Endothelial cell of umbilical vein (primary cell): ENCODE data around the gene HIPK4. TPM values are rescaled to one million over a fixed set of nuclear protein-coding genes. Genes with fewer than 3 reads are reported as not detected.

ENCODE experiments used
- BruUV-seq: library from RNA; stranded (reverse); fragments of 400-500 nt; replicated peaks from 2 replicates; lab custom pipeline; 2021; lab: Mats Ljungman, UMichigan
- CTCF ChIA-PET: fragments of 300-600, 350-600 bp; sonication (Branson Sonifier 250); formaldehyde crosslinking; loops from one replicate; lab custom pipeline; 2021; ENCODE audit warnings: antibody characterized with exemption, inconsistent platforms; lab: Charles Lee
- POLR2A ChIA-PET: fragments of 300-600, 350-600 bp; sonication (Branson Sonifier 250); formaldehyde crosslinking; loops from one replicate; lab custom pipeline; 2021; ENCODE audit warnings: antibody characterized with exemption, inconsistent platforms; lab: Charles Lee
- DNase-seq: peaks from one replicate; pipeline ENCODE4 v3.0.0-alpha.2; 2011; ENCODE audit warnings: low read depth, low spot score
- FAIRE-seq: peaks from 2 replicates; lab custom pipeline; 2011; peaks lifted over from hg19 to GRCh38; lab: Jason Lieb, UNC
- H2AFZ ChIP-seq: 2 replicates; pipeline ENCODE4 v1.6.0; 2012; ENCODE audit warnings: low read depth, low read length, control low read depth, inconsistent platforms
- H3K27ac ChIP-seq: 2 replicates; pipeline ENCODE4 v1.5.1; 2011; ENCODE audit warnings: low read depth, mild to moderate bottlenecking, control low read depth, low read length, moderate library complexity; ENCODE audit not compliant: insufficient read depth
- H3K27me3 ChIP-seq, 2 experiments: 2 replicates each; pipeline versions ENCODE4 v1.6.0 to v1.6.1; 2011; ENCODE audit warnings: low read length in 2 of 2, mixed read lengths in 1 of 2; ENCODE audit not compliant: control insufficient read depth in 2 of 2, insufficient read depth in 2 of 2
- H3K36me3 ChIP-seq, 2 experiments: 2 replicates in 1 of 2; 3 replicates in 1 of 2; pipeline ENCODE4 v1.5.1; 2011; ENCODE audit warnings: low read length in 2 of 2, mild to moderate bottlenecking in 1 of 2, moderate library complexity in 1 of 2; ENCODE audit not compliant: control insufficient read depth in 2 of 2, insufficient read depth in 2 of 2; ENCODE audit errors: extremely low read depth in 1 of 2
- H3K4me1 ChIP-seq: 3 replicates; pipeline ENCODE4 v1.5.1; 2011; ENCODE audit warnings: mild to moderate bottlenecking, low read length; ENCODE audit not compliant: control insufficient read depth, insufficient read depth; ENCODE audit errors: extremely low read depth
- H3K4me2 ChIP-seq: 2 replicates; pipeline ENCODE4 v1.6.1; 2011; ENCODE audit warnings: low read length, control low read depth, mixed read lengths; ENCODE audit not compliant: insufficient read depth
- H3K4me3 ChIP-seq, 3 experiments: fragments of 200-600 bp in 1 of 3; sonication (generic), shearing (Covaris generic) in 1 of 3; replicated peaks in 1 of 3; 2 replicates each; pipeline ENCODE4 v1.5.1; 2011 to 2016; ENCODE audit warnings: control low read depth in 3 of 3, low read length in 3 of 3, mild to moderate bottlenecking in 2 of 3, inconsistent platforms in 1 of 3, low read depth in 1 of 3, moderate library complexity in 1 of 3; ENCODE audit not compliant: insufficient read depth in 1 of 3
- H3K79me2 ChIP-seq: 2 replicates; pipeline ENCODE4 v1.6.0; 2012; ENCODE audit warnings: low read length, inconsistent platforms; ENCODE audit not compliant: control insufficient read depth, insufficient read depth
- H3K9ac ChIP-seq: replicated peaks from 2 replicates; pipeline ENCODE3; 2011; ENCODE audit warnings: low read length, control low read depth; ENCODE audit not compliant: insufficient read depth; ENCODE audit errors: extremely low read depth
- H3K9me1 ChIP-seq: replicated peaks from 3 replicates; pipeline ENCODE4 v1.6.0; 2011; ENCODE audit warnings: mild to moderate bottlenecking, low read length; ENCODE audit not compliant: control insufficient read depth, insufficient read depth; ENCODE audit errors: extremely low read depth
- H3K9me3 ChIP-seq: replicated peaks from 2 replicates; pipeline ENCODE4 v1.5.1; 2012; ENCODE audit warnings: low read length, inconsistent platforms; ENCODE audit not compliant: control insufficient read depth, insufficient read depth
- H4K20me1 ChIP-seq: replicated peaks from 2 replicates; pipeline ENCODE3; 2011; ENCODE audit warnings: mild to moderate bottlenecking, low read length; ENCODE audit not compliant: control insufficient read depth, insufficient read depth; ENCODE audit errors: extremely low read depth
- FOS ChIP-seq: IDR thresholded peaks from 2 replicates; pipeline ENCODE4 v1.6.1; 2011; ENCODE audit warnings: mild to moderate bottlenecking, low read length, moderate library complexity, borderline replicate concordance; ENCODE audit not compliant: insufficient read depth
- GATA2 ChIP-seq: IDR thresholded peaks from 2 replicates; pipeline ENCODE4 v1.7.0; 2011; ENCODE audit warnings: low read depth, mild to moderate bottlenecking, moderate library complexity, mixed read lengths, low read length; ENCODE audit not compliant: insufficient read length, insufficient read depth
- JUN ChIP-seq: IDR thresholded peaks from 2 replicates; pipeline ENCODE4 v1.6.1; 2011; ENCODE audit warnings: borderline replicate concordance, low read depth; ENCODE audit not compliant: insufficient read length, insufficient read depth
- MYC ChIP-seq: IDR thresholded peaks from one replicate; pipeline ENCODE4 v1.6.1; 2011; ENCODE audit warnings: mild to moderate bottlenecking, low read depth, low read length
- POLR2A ChIP-seq: IDR thresholded peaks from 2 replicates; pipeline ENCODE4 v1.6.1; 2012; ENCODE audit warnings: low read depth, mild to moderate bottlenecking, control low read depth, low read length
- POLR2AphosphoS5 ChIP-seq: IDR thresholded peaks from 2 replicates; pipeline ENCODE4 v1.6.1; 2012; ENCODE audit warnings: low read depth, mild to moderate bottlenecking, control low read depth, low read length, moderate library complexity; ENCODE audit not compliant: insufficient read depth
- dilution Hi-C: fragments of 300-500 bp; cut with MboI; formaldehyde crosslinking; loops from one replicate; pipeline ENCODE4 v1.15.0; 2019; ENCODE audit warnings: low sequenced_read_pairs; ENCODE audit not compliant: extremely low pct_ligation_motif_present
- intact Hi-C: fragments of 100-400 bp; cut with micrococcal nuclease; formaldehyde crosslinking; loops from one replicate; pipeline ENCODE4 v1.10.0; 2022
- polyA plus RNA-seq, 4 experiments: library from polyadenylated mRNA; depleted of rRNA in 3 of 4; stranded (reverse) in 3 of 4; unstranded in 1 of 4; fragments of >200 nt; gene quantifications; 2 replicates each; pipeline versions ENCODE4 v1.2.1 to v1.2.3, GENCODE V29; 2011 to 2012; ENCODE audit warnings: missing spikeins in 1 of 4
- total RNA-seq: library from RNA; stranded (reverse); gene quantifications from 2 replicates; pipeline ENCODE4 v1.2.3, GENCODE V29; 2021
- TF ChIP-seq, protein P1 (sequence below), 2 donors: IDR thresholded peaks; 1 replicate in 1 of 2; 2 replicates in 1 of 2; pipeline ENCODE4 v1.5.1; 2011; ENCODE audit warnings: low read length in 2 of 2, mild to moderate bottlenecking in 2 of 2, moderate library complexity in 2 of 2, control low read depth in 1 of 2, inconsistent platforms in 1 of 2, low read depth in 1 of 2; ENCODE audit not compliant: insufficient read depth in 1 of 2; ENCODE audit errors: extremely low read depth in 1 of 2

Gene HIPK4
- total and polyA plus RNA-seq, 2 donors (not counting 3 experiments of a cell fraction or from before 2014, with no cell fraction given): 0.12 TPM; not detected in 1

DNA sequence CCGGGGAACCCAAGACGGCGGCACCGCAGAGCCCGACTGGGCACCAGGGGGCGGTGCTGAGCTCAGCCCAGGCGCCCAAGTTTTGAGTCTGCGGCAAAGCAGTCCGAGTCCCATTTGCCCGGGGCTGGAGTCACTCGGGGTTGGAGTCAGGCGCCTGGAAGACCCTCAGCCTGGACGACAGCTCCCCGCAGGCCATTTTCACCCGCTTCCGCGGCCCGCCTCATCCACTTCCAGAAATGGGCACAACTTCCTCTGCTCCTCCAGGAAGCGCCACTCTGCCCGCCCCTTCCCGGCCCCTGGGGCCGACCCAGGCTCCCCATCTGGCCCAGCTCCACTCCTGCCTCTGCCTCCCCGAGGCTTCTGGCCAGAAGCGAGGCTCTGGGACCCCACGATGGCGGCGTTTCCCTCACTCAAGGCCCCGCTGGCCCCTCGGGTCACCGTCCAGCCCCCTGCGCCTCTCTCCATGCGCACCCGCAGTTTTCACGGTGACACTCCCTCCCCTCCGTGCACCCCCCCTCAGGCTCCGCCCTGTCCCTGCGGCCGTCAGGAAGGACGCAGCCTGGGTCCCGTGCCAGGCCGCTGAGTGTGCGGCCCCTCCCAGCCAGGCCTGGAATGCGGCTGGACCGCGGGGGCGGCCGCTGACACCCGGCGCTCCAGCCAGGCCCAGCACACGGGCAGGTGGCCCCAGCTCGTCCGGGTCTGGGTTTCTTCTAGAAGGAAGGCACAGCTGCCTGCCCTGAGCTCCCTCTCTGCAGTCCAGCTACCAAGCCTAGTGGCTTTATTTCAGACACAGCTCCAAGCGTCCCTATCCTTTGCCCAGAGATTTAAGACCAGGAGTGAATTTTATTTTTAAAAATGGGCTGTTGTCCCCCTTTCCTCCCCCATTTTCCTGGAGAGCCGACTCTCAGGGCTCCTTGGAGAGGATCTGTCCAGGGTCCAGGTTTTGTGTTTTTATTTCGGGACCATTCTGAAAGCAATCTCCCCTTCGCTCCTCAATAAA lies 31.1 kb upstream of the HIPK4 start:
- FAIRE-seq (peak; percentile 92), DNase-seq (peak; percentile 91)
- intact Hi-C loops (loop anchor here (1.0 to 5.0 kb wide), 5 partner anchors 18 to 178 kb away; partner anchors contain the start of genes C19orf47, PLD3 and SERTAD3), dilution Hi-C loops (no loop called here)
- ChIA-PET CTCF (interaction anchor here (0.6 to 3.7 kb wide), 28 partner anchors 8 to 214 kb away, joined by 3 to 43 read pairs (median 5); partner anchors contain the start of genes BLVRB, C19orf47, PLD3 and SERTAD3), POLR2A (interaction anchor here (0.5 to 1.9 kb wide), 7 partner anchors 13 to 842 kb away, joined by 3 to 15 read pairs (median 3); no protein-coding TSS in a partner anchor)
- H3K9ac ChIP-seq: peak overlapping the region; percentile 46
- H3K4me3 ChIP-seq: peak overlapping the region; percentile 25 to 54 (median 26)
- BruUV-seq: TSS peak; percentile 38
- H2AFZ ChIP-seq: peak overlapping the region; percentile 71
- H3K27ac ChIP-seq: peak overlapping the region; percentile 75
- no peaks in the 10 kb centered on the region for H3K27me3 ChIP-seq
- peaks cover 8 to 9% of the 10 kb centered on the region in 2 experiments for H3K36me3 ChIP-seq
- no peaks in the 10 kb centered on the region for H3K9me1 ChIP-seq
- peaks cover 27% of the 10 kb centered on the region for H3K4me1 ChIP-seq
- peaks cover 30% of the 10 kb centered on the region for H3K79me2 ChIP-seq
- no peaks in the 10 kb centered on the region for H3K9me3 ChIP-seq
- H4K20me1 ChIP-seq: no peaks in the 10 kb centered on the region
- H3K4me2 ChIP-seq: peak overlapping the region; percentile 68
- peak; percentile 87 for TF ChIP-seq POLR2AphosphoS5
- TF ChIP-seq FOS: peak; percentile 42
- peak; percentile 90 for TF ChIP-seq POLR2A
- no peak for TF ChIP-seq JUN
- TF ChIP-seq GATA2: no peak
- TF ChIP-seq, protein P1, sequence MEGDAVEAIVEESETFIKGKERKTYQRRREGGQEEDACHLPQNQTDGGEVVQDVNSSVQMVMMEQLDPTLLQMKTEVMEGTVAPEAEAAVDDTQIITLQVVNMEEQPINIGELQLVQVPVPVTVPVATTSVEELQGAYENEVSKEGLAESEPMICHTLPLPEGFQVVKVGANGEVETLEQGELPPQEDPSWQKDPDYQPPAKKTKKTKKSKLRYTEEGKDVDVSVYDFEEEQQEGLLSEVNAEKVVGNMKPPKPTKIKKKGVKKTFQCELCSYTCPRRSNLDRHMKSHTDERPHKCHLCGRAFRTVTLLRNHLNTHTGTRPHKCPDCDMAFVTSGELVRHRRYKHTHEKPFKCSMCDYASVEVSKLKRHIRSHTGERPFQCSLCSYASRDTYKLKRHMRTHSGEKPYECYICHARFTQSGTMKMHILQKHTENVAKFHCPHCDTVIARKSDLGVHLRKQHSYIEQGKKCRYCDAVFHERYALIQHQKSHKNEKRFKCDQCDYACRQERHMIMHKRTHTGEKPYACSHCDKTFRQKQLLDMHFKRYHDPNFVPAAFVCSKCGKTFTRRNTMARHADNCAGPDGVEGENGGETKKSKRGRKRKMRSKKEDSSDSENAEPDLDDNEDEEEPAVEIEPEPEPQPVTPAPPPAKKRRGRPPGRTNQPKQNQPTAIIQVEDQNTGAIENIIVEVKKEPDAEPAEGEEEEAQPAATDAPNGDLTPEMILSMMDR (IDR thresholded peaks at IDR 0.05; ENCODE audit: extremely low read depth in 1 of 2, insufficient read depth in 1 of 2, low read depth in 1 of 2, low read length in 2 of 2): peak; percentile 95 to 98
- TF ChIP-seq MYC: no peak
